HG03159 (cell line): ENCODE results near the gene UPF3A.
"Not testable (repeated sequence)": the region's sequence is repeated elsewhere in the genome, so short reads cannot be mapped to it uniquely, and the experiment has no call there.

Experiments
- ATAC-seq: cut with Tn5 transposase; IDR thresholded peaks from one replicate; pipeline ENCODE4 v1.9.1; 2021; ENCODE audit warnings: mild to moderate bottlenecking, moderate library complexity; ENCODE audit not compliant: unreplicated experiment

Gene UPF3A, protein sequence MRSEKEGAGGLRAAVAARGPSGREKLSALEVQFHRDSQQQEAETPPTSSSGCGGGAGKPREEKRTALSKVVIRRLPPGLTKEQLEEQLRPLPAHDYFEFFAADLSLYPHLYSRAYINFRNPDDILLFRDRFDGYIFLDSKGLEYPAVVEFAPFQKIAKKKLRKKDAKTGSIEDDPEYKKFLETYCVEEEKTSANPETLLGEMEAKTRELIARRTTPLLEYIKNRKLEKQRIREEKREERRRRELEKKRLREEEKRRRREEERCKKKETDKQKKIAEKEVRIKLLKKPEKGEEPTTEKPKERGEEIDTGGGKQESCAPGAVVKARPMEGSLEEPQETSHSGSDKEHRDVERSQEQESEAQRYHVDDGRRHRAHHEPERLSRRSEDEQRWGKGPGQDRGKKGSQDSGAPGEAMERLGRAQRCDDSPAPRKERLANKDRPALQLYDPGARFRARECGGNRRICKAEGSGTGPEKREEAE

GRCh38 chr13:114281351-114282040, at the start of gene UPF3A:
TSS of gene UPF3A (plus strand) at chr13:114281601. CDS start at chr13:114281640, 39 bp downstream.
- ATAC-seq, result peak; percentile 67

DNA sequence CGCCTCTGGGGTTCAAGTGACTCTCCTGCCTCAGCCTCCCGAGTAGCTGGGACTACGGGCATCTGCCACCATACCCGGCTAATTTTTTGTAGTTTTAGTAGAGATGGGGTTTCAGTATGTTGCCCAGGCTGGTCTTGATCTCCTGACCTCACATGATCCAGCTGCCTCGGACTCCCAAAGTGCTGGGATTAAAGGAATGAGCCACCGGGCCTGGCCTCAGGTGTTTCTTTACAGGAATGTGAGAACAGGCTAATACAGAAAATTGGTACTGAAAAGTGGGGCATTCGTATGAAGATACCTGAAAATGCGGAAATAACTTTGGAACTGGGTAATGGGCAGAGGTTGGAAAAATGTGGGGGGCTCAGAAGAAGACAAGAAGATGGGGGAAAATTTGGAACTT, 49.5 kb upstream of the UPF3A start:
- ATAC-seq, result no peak

- ATAC-seq, result no peak
These were observed 47.1 kb upstream of the UPF3A start for GRCh38 chr13:114234266-114234644.

DNA sequence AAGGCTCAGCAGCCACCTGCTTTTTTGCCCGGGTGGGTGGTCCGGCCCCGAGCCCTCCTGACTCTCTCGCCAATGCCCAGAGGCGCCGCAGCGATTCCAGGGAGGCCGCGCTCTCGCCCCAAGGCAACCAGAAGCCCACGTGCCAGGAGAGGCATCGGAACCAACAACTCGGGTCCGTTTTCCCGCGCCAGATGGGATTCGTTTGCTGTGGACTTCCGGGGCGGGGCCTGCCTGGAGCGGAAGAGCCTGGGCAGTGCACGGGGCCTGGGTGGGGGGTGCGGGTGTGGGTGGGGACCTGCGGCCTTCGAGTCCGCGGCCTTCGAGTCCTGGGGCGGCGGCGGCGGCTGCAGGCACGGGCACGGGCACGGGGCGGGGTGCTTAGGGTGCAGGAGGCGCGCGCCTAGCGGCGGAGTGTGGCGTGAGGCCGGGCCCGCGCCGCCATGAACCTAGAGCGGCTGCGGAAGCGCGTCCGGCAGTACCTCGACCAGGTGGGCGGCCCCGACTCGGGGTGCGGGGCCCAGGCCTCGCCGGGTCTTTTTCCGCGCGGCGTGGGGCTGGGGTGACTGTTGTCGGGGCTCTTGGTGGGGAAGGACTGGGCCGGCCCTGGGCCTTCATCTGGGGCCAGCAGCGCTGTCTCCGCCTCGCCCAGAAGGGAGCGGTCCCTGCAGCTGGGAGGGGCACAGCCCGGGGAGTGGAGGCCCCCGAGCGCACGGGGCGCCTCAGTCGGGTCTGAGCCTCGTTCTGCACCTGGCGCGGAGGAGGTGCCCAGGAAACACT, 46.6 kb upstream of the UPF3A start, which contains the start of gene CDC16:
Gene CDC16, plus strand, starts transcription at position 253 of the 777 bp plus-strand sequence. Its CDS starts 188 bp downstream, at position 441.
- peak; percentile 91 for ATAC-seq

- ATAC-seq, result no peak
These were observed 45.7 kb upstream of the UPF3A start for GRCh38 chr13:114235697-114236096.

GRCh38 chr13:114236227-114236626, 45.2 kb upstream of the UPF3A start:
- ATAC-seq, result no peak

DNA sequence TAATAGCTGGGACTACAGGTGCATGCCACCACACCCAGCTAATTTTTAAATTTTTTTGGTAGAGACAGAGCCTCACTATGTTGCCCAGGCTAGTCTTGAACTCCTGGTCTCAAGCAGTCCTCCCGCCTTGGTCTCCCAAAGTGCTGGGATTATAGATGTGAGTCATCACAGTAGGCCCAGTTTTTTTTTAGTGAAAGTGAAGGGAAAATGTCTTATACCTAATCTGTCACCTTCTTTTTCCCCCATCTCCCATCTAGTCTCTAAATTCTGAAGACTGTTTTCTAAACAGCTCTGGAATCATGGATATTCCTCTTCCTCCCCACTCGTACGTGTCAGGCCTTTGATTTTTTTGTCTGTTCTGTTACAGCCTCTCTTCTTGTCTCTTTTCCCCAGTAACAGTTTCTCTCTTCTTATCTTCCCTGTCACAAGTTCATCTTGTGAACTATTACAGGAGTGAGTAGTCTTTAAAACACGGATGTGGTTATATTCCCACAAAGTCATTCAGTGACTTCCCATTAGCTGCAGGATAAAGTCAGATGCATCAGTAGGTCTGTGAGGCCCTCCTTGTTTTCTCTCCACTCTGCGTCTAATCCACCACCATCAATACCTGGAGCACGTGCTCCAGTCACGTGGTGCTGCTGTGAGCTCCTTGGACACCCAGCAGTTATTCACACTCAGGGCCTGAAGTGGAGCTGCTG, 43.8 kb upstream of the UPF3A start:
- no peak for ATAC-seq

DNA sequence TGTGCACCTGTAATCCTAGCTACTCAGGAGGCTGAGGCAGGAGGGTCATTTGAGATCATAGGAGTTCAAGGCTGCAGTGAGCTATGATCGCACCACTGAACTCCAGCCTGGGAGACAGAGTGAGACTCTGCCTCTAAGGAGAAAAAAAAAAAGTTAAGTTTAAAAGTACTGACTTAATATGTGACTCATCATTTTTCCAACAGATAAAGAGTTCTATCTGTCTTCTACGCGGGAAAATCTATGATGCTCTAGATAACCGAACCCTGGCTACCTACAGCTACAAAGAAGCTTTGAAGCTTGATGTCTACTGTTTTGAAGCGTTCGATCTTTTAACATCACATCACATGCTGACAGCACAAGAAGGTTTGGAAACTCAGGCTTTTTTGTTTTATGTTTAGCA, 39.5 kb upstream of the UPF3A start:
- ATAC-seq, result no peak

DNA sequence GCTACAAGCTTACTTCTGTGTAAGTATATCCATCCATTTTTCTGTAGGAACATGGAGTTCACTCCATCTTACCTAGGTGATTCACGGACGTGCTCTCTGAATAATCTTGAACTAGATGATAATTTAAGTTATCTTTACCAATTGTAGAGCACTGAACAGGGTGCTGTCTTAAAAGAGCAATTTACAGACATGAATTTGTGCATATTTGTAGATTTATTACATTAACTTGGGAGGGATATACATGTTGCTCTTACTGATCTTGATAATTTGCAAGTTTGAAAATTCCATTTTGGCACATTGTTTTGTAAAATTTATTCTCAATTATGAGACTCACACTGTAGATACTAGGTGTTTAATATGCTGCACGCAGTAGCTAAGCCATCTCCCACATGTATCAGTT, 37.4 kb upstream of the UPF3A start:
- ATAC-seq, result no peak

GRCh38 chr13:114244637-114245036, 36.8 kb upstream of the UPF3A start:
- ATAC-seq, result no peak

DNA sequence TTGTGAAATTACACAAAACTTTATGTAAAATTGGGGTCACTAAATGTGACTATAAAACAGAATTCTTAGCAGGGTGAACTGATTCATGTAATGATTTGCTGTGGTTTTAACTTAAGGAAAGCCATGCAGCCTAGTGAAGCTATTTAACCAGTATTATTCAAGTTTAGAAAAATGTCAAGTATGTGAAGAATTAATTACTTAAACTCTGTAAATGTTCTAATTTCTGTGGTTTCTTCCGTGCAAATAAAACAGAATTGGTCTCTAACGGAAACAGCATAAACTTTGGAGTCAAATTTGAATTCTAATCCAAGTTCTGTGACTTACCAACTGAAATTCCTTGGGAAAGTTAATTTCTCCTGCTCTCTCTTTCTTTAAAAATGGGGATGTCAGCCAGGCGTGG, 33.4 kb upstream of the UPF3A start:
- no peak for ATAC-seq

DNA sequence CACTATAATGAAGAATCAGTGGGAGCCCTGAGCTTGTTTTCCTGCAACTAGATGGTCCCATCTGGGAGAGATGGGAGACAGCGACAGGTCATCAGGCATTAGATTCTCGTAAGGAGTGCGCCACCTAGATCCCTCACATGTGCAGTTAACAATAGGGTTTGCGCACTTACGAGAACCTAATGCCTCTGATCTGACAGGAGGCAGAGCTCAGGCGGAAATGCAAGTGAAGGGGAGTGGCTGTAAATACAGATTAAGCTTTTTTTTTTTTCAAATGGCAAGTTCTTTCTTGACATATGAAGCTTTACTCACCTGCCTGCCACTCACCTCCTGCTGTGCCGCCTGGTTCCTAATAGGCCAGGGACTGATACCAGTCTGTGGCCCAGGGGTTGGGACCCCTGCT, 32.3 kb upstream of the UPF3A start:
- no peak for ATAC-seq

- not testable (repeated sequence) for ATAC-seq
These were observed 29.6 kb upstream of the UPF3A start for GRCh38 chr13:114251639-114252440.

DNA sequence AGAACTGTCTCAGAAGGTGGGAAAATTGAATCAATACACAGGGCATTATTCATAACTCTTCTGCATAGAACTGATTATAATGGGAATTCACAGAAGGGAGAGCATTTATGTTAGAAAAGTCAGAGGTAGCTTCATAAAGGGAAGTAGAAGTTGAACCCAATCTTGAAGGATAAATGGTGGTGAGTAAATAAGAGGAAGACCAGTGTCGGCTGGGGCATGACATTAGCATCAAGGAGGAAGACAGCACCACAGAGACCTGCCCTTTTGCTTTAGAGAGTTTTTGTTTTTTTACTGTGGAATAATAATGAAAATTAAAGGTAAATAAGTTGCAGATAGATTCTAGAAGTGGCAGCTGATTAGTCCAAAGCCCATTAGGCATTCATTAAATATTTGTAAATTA, 24.9 kb upstream of the UPF3A start:
- ATAC-seq, result no peak

DNA sequence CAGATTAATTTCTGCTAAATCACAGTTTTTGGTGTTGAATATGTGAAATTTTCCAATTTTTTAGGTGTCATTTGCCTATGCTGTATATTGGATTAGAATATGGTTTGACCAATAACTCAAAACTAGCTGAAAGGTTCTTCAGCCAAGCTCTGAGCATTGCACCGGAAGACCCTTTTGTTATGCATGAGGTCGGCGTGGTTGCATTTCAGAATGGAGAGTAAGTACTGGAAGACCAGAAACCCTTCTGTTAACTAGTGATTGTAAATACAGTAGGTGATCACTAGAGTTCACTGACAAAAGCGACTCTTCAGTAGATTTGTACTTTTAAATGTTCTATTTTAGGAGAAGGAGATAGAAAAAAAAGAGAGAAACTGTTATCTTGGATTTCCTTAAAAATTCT, 24.4 kb upstream of the UPF3A start:
- ATAC-seq, result no peak

DNA sequence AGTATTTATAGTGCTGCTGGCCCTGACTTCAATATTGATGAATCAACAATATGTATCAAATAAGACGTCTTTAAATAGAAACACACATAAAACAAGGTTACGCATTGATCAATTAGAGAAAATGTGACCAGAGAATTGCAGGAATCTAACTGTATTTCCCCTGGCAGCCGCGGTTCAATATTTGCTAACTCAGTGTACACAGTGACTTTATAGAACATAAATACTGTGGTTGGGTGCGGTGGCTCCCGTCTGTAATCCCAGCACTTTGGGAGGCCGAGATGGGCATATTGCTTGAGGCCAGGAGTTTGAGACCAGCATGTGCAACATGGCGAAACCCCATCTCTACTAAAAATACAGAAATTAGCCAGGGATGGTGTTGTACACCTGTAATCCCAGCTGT, 22.8 kb upstream of the UPF3A start:
- no peak for ATAC-seq

DNA sequence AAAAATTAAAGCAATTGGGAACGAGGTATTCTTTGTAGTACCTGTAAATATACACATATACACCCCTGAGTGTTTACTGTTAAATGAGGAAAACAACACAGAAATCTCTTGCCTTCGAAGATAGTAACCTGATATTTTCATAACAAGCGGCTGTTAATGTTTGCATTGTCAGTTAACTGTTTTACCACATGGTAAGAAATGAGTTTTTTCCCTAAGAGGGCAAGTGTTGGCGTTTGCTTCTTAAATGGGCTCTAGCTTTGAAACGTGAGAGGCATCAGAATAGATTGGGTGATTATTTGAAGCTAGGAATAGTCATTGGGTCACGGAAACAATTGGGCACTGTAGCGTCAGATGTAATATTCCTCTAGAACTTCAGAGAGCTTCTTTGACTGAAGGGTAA, 22.0 kb upstream of the UPF3A start:
- no peak for ATAC-seq

DNA sequence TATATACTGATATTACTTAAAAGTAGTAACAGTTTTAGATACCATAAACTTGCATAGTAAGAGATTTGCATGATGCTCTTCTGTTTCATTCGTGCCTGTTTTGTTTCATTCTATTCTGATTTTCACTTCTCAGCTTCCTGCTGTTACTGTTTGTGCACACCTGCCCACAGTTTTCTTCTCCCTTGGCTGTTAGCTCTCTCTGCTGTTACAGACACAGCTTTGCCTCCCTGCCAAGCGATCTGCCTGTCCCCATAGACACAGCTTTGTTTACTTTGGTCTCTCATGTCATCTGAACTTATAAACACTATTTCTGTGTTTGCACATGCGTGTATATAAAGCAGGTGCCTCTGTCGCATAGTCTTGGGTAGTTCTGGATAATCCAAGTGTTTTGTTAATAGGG, 21.4 kb upstream of the UPF3A start:
- ATAC-seq, result peak; percentile 44

DNA sequence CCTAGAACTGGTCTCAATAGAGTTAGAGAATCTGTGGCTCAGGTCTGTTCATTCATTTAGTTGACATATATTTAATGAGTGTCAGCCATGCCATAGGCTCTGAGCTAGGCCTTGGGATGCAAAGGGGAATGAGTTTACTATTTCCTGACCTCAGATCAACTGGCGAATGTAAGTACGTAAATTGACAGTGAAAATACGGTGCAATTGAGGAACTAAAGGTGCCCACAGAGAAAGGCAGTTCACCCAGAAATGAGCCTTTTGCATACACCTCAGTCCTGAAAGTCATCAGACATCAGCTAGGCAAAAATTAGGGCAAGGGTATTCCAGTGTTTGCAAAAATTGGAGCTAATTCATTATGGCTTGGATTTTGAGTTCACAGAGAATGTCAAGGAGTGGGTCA, 20.6 kb upstream of the UPF3A start:
- no peak for ATAC-seq
